Stimulated activated CD4-positive, alpha-beta T cell treated with anti-CD3 and anti-CD28 coated beads, Interleukin-4, amount 100 ng/mL, for 48 hours (primary cell): ENCODE measurements around the gene ALG14.

Source experiments
- DNase-seq, 2 donors: peaks; one replicate each; pipeline ENCODE4 v3.0.0-alpha.2; 2020; ENCODE audit warnings: low read depth in 2 of 2

ALG14 gene

DNA sequence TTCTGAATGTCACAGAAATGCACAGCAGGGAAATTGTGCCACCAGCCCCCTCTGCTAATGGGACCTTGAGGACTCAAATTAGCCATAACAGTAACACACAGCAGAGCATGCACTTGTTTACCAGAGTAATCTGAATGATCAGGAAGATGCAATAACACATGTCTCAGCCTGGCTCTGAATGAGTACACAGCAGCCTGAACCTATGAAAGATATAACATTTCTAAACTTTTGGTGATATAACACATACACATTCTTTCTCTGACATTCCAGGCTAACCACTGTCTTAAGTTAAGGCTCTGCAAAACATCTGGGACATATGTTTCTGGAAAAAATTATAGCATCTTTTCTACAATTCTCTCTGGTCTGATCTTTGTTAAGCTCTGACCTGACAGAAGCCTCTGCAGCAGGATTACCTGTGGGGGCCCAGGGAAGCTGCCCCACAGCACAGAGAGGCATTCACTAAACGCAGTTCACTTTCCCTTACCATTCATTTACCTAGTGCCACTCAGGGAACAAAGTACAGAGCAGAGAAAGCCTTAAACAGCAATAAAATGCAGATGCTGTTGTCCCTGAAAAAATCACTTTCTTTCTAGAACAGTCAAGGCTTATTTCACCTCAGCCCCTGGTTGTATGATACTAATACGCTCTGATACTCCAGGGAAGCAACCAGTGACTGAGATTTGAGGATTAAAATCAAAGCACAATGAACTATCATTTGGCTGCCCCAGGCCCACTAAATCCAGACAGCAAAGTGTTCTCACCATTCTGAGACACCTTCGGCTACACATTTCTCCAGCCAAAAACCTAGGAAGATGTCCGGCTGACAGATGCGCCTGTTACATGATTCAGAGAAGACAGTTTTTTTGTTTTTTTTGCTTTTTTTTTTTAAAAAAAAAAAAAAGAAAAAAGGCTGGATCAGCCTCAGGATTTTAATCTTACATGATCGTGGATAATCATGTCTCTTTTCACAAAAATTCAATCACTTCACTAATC, 91.9 kb downstream of the ALG14 start:
- DNase-seq = no peak

DNA sequence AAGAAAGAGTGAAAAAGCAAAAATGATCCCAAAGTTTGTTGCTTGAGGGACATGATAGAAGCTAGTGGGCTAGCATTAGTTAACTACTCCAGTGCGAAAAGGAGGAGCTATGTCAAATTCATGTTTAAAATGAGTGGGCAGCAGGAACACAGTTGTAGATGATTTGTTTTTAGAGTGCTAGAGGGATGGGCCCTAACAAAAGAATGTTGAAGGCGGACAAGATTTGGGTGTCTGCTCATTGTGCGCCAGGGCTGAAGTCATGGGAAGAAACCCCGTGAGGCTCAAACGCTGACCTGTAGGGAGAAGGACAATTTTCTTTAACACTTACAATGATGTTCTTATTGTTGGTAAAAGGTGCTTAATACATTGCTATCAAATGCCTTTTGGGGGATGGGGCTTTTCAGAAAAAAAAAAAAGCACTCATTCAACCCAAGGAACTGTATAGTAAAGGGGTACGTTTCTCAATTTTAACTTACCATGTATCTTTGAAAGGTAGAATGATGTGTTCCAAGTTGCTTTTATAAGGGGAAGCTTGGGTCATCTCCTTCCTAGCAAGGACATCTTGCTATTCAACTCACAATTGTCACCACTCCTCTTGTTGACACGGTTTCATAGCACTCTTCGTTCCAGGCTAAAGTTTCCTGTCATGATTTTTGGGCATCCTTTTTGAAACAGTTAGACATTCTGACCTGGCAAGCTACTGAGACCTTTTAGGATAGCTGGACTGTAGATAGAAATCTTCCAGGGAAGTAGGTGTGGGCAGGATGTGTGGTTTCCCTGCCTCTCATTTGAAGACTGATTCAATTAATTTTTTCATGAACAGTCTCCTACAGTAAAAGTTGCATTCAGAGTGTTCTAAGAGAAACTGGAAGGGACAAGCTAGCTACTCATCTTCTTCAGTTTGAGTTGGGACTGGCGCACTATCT, 92.8 kb downstream of the ALG14 start:
- no peak for DNase-seq

DNA sequence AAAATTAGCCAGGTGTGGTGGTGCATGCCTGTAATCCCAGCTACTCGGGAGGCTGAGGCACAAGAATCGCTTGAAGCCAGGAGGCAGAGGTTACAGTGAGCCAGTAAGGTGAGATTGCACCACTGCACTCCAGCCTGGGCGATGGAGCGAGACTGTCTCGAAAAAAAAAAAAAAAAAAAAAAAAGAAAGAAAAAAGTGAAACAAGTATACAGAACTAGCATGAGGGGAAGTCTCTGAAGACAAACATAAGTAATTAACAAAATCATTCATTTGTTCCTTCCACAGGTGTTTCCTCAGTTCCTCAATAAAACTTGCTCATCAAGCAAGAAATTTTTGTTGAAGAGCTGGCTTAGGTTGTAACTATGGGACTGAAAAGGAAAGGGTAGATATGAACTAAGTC, 93.6 kb downstream of the ALG14 start:
- no peak for DNase-seq

DNA sequence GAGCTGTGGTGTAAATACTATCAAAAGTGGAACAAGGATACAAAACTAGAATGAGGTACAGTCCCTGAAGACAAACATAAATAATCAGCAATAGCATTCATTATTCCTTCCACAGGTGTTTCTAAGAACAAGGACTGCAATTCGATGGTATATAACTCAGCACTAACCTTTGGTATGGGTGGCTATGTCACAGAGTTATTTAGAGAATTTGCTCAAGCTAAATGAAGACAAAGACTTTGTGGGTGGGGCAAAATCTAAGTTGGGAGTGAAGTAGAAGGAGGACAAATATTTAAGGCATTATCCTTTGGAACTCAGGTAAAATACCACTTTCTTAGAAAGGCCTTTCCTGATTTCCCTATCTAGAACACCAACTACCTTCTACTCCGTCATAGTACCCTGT, 94.3 kb downstream of the ALG14 start:
- no peak for DNase-seq

DNA sequence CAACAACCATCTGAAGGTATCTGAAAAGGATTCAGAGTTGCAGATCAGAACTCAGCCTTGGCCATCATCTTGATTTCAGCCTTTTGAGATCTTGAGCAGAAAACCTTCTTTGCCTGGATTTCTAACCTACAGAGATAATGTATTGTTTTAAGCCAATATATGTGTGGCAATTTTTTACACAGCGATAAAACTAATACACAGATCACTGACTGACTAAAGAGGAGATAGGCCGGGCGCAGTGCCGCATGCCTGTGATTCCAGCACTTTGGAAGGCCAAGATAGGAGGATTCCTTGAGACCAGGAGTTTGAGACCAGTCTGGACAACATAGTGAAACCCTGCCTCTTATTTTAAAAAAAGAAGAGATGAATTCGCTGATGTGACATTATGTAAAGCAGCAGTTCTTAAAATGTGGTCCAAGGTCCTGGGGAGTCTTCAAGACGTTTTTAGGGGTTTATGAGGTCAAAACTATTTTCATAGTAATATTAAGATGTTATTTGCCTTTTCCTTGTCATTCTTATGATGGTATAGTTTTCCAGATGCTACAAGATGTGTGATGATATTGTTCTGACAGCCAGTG, 95.7 kb downstream of the ALG14 start:
- DNase-seq = no peak

DNA sequence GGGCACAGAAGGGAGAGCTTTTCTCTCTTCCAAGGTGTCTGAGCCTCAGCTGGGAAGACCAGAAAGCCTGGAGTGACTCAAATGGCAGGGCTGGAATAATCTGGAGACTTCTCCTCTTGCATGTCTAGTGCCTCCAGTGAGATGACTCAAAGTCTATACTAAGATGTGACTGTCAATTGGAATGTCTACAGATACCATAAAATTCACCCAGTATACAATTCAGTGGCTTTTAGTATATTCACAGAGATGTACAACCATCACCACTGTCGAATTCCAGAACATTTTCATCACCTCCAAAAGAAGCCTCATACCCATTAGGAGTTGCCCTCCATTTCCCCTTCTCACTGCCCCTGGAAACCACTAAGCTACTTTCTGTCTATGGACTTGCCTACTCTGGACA, 97.9 kb downstream of the ALG14 start:
- DNase-seq = no peak

DNA sequence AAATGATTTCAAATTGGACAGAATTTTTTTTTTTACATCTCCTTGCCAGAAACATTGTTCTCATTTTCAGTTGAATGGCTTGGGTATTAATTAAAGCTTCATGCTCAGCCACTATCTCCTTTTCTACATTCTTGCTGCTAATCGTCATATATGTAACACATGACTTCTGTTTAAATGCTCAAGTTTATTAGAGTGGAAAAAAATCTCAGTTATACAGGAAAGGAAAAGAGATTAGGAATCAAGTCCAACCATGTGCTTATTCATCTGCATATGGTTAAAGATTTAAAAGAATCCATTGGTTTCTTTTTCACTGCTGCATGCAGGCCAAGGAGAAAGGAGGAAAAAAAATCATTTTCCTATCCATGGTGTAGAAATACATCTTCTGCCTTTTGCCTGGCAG, 98.5 kb downstream of the ALG14 start:
- no peak for DNase-seq

DNA sequence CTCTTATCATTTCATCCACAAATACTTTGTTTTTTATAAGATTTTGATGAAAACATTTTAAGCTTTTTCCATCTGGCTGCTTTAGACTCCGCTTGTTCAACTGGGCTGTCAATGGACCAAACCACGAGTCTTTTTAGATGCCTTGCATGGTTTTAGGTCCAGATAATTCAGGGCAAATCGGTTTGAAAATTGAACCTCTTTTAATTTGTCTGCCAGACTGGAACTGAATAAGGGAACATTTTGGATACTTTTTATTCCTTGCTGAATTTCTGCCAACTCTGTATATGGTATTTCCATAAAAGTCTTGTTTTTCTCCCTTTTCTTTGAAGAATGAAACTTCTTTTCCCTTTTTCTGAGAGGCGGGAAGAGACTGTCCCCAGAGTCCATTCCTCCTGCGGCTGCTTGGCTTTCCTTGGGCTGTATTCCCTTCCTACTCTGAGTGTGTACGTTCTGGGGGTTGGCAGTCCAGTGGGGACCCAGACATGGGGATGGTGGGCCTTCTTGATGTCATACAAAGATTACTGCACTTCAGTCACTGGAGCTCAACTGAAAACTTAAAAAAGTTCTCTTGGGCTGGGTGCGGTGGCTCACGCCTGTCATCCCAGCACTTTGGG, 99.3 kb downstream of the ALG14 start:
- DNase-seq = no peak

DNA sequence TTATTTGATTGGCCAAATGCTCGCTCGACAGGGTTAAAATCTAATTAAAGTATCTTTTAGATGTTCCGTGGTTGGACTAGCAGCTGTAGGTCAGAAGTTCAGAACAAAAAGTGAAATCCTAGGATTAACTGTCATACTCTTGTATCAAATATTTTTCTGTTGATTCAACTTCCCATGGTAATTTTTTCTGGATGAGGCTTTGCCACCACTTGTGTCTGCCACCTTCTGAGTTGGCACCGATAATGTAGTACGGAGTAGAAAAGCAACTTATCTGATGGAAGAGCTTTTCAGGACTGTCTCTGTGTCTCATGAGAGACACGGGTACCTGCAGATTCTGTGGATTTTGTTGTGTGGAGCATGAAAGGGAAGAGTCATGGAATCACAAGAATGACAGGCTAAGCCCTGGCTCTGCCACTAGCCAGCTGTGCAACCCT, 101.2 kb downstream of the ALG14 start:
- no peak for DNase-seq

DNA sequence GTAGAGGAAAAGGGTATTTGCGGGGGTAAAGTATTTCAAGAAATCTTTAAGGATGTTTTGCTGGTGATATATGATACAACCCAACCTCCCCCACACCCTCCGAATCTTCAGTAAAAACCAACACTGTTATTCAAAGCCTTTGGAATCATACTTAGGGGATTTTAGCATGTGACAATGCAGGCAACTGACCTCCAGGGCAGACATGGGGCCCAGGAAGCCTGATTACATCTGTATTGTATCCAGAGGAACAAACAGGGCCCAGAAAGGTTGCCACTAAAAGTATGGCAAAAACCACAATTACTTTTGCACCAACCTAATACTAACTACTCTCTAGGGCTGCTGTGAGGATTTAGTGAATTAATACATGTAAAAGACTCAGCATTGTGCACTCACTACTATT, 102.0 kb downstream of the ALG14 start:
- no peak for DNase-seq

DNA sequence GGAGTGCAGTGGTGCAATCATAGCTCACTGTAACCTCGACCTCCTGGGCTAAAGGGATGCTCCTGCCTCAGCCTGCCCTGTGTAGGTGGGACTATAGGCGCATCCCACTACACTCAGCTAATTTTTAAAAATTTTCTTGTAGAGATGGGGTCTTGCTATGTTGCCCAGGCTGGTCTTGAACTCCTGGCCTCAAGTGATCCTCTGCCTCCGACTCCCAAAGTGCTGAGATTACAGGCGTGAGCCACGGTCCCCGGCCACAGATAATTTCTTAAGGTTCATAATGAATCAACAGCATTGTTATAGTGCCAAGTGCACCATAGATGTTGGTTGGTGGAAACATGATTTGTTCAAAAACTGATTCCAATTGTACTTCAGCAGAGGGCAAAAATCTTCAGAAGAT, 103.6 kb downstream of the ALG14 start:
- no peak for DNase-seq

DNA sequence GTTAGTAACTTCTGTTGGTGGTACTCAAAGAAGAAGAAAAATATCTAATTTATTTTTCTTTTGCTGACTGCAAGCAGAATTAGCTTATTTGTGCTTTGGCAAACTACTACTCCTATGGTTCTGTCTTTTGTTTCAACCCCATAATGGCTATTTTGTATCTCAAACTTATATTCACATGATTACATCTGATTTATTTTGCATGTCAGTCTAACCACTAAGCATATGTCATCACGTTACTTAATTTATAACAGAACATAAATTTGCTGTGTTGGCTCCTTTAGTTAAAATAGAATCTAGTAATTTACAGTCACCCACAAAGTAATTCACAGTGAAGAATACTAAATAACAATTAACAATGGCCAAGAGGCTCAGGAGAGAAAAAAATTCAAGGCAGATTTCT, 106.7 kb downstream of the ALG14 start:
- DNase-seq = no peak

DNA sequence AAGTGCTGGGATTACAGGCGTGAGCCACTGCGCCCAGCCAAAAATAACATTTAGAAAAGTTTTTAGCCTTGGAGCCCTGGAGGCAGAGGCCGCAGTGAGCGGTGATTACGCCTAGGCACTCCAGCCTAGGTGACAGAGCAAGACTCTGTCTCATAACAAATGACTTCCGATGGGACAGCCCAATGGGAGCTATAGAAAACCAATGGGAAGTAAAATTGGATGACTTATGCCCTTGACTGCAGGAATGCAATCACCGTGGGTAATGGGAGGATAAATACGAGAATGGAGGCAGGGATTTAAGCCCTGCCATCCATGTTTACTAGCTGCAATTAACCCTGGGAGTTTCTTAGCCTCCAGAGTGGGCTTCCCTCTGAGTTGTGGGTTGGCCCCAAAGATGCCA, 108.9 kb downstream of the ALG14 start:
- DNase-seq = no peak

DNA sequence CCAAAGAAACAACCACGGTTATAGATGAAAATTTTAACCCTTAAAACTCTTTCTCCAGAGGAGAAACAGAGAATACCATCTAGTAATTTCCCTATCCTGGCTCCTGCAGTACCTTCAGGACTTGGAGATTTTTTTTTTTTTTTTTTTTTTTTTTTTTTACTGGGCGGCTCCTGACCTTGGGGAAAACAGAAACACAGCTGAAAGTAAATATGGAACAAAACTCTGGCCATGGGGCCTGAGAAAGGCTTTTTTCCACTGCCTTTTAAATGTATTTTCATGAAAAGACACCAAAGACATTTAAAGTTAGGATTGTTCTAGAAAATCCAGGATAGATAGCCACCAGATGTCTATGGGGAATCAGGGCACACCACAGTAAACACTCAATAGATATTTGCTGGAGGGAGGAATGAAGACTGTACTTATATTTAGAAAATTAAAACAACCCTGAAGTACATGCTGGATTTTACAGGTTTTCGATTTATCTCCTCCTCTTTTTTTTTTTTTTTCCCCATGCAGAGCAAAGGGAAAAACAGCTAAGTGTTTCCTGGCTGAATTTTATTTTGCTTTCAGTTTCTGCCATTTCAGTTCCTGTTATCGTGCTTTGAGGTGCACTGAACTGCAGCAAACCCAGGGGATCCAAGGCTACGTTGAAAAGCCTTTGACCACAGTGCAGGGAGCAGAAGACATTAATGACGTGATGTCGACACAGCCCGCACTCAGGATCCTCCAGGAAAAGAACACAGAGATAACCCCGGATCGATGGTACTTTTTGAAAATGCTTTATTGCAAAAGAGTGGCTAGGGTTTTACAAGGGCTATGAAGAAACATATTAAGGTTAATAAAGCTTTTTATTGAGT, 110.1 kb downstream of the ALG14 start:
- peak; percentile 2 to 7 for DNase-seq

DNA sequence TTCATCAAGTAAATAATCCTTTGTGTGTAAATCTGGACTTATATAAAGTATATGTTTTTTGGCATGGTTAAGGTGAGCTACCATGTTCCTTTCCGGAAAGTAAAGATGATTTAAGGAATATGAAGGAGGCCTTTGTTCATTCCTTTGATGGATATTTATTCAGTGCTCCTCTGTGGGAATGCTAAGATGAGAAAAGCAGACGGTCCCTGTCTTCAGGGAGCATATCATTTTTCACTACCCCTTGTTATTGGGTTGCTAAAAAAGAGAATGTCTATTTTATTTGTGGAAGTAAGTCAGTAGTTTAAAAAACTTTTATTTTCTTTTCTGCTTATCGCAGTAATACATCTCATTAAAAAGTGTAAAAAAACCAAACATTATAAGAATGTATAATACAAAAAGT, 110.8 kb downstream of the ALG14 start:
- no peak for DNase-seq

DNA sequence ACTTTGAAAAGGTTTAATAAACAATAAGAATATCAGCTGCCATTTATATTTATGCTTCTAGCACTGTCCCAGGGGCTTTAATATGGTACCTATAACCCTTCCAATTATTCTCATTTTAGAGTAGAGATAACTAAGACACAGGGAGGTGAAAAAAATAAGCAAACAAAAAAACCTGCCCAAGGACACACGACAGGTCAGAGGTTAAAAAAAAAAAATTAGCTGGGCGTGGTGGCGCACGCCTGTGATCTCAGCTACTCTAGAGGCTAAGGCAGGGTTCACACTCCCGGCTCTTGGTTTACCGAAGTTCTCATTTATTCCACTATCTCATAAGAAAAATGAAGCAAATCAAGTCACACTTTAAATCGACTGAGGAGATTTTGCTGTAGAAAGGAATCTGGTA, 111.2 kb downstream of the ALG14 start:
- DNase-seq = no peak

DNA sequence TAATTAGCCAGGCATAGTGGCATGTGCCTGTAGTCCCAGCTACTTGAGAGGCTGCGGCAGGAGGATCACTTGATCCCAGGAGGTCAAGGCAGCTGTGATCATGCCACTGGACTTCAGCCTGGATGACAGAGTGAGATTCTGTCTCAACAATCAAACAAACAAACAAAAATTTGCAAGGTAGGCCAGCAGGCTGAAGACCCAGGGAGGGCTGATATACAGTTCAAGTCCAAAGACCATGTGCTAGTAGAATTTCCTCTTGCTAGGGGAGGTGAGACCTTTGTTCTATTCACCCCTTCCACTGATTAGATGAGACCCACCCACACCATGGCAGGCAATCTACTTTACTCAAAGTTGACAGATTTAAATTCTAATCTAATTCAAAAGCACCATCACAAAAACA, 114.7 kb downstream of the ALG14 start:
- DNase-seq = no peak

DNA sequence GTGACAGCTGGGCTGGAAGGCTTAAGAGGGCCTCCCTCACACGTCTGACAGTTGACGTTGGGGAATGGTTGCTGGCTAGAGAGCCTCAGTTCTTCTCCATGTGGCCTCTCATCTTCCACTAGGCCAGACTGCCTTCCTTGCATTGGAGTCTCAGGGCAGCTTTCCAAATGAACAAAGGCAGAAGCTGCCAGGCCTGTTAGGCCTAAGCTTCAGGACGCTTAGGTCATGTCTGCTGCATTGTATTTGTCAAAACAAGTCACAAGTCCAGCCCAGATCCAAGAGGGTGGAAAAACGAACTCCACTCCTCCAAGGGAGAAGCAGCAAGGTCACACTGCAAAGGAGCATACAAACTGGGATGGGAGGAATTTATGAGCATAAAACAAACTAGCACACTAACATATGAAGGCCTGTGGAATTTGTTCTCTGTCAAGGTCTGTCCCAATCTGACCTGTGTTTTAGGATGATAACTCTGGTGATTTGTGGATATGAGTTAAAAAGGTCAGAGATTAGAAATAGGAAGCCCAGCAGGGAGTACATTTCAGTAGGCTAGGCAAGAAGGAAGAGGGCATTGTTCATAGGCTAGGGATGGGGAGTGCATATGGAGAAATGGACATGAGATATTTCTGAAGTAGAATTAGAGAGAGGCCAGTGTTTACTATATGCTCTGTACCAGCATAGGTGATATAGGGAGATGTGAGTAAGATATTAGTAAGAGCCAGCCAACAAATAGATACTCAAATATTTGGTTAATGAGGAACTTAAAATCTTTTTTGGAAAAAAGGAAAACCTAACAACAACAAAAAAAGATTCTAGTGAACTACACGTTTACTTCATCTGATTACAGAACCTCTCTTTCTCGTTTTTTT, 116.8 kb downstream of the ALG14 start:
- DNase-seq = no peak

DNA sequence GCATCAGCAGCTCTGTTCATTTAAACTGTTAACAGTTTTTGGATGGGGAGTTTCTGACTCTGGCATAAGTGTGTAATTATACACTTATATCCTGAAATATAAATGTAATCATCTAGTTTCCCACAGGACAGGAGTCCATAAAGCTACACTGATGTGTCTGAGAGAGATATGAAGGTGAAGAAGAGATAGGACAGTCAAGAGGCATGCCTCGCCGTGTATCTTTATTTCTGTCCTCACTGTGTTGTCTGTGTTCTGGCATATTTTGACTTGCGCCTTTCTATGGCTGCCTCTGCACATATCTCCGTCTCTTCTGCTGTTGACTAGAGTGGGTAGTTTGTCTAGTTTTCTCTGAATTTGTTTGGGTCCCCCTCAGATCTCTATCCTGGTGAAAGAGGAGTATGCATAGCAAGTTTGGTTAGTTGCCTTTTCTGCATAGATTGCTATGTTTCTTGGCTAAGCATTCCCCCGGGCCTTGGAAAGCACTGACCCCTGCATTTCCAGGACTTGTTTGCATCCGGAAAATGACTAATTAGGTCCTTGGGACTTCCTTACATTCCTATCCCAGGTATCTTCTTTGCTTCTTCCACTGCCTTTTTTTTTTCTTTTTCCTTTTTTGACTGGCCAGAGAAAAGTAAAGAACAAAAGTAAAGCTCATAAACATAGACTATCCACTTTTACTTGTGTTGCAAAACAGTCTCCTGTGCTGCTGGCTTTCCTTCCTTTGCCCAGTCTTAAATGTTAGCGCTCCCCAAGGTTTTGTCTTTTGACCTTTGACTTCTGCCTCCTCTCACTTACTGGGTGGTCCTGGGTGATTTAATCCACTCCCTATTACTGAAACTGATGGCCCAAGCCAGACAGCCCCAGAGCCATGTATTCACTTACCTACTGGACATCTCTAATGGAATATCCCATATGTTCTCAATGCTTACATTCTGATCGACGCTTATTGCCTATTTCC, 118.2 kb downstream of the ALG14 start:
- no peak for DNase-seq
